ENCODE measurements around the gene VPS35L.
A peak's percentile ranks its signal among the peaks of the same experiment; 100 is the strongest.

Gene VPS35L

GRCh38 chr16:19555186-19555937, at the start of gene VPS35L:
Gene VPS35L (plus strand): TSS chr16:19555703. CDS start chr16:19555730, 27 bp downstream.
- Histone ChIP-seq H3K9me2 (replicated peaks; ENCODE audit: control insufficient read depth, low read length) (no peaks in the 10 kb centered on the region), H3F3A (ENCODE audit: control insufficient read depth, insufficient read depth) (peaks cover 20% of the 10 kb centered on the region), H3K27ac (ENCODE audit: low read depth, low read length) (peak within 1 kb of the TSS; percentile 30), H3K4me2 (ENCODE audit: low read length) (peak within 1 kb of the TSS; percentile 91), H4K20me1 (ENCODE audit: control insufficient read depth, insufficient read depth, low read depth, low read length) (peaks cover 2% of the 10 kb centered on the region; the same call in 1 of the 2 replicates), H3K36me3 (ENCODE audit: control insufficient read depth, low read length) (peaks cover 20% of the 10 kb centered on the region), H3K4me3 (ENCODE audit: low read length) (peak within 1 kb of the TSS; percentile 87), H3K4me1 (ENCODE audit: control insufficient read depth, low read length) (peaks cover 18% of the 10 kb centered on the region), H3K9me3 (ENCODE audit: control insufficient read depth, insufficient read depth, low read length) (no peaks in the 10 kb centered on the region), H3K79me2 (ENCODE audit: control insufficient read depth, low read length) (peaks cover 3% of the 10 kb centered on the region; the same call in 1 of the 2 replicates), H3K27me3 (ENCODE audit: control insufficient read depth, low read length) (no peaks in the 10 kb centered on the region)
- TF ChIP-seq, protein P1, sequence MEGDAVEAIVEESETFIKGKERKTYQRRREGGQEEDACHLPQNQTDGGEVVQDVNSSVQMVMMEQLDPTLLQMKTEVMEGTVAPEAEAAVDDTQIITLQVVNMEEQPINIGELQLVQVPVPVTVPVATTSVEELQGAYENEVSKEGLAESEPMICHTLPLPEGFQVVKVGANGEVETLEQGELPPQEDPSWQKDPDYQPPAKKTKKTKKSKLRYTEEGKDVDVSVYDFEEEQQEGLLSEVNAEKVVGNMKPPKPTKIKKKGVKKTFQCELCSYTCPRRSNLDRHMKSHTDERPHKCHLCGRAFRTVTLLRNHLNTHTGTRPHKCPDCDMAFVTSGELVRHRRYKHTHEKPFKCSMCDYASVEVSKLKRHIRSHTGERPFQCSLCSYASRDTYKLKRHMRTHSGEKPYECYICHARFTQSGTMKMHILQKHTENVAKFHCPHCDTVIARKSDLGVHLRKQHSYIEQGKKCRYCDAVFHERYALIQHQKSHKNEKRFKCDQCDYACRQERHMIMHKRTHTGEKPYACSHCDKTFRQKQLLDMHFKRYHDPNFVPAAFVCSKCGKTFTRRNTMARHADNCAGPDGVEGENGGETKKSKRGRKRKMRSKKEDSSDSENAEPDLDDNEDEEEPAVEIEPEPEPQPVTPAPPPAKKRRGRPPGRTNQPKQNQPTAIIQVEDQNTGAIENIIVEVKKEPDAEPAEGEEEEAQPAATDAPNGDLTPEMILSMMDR (IDR thresholded peaks at IDR 0.05; ENCODE audit: low read depth, low read length, poor library complexity, severe bottlenecking): peak; percentile 80
- TF ChIP-seq EZH2phosphoT487 (IDR thresholded peaks at IDR 0.05; ENCODE audit: borderline replicate concordance, low read length): no peak

GRCh38 chr16:19506965-19507364, 48.5 kb upstream of the VPS35L start:
- H3K9me3 ChIP-seq (ENCODE audit: control insufficient read depth, insufficient read depth, low read length): no peaks in the 10 kb centered on the region
- TF ChIP-seq, protein P1 (IDR thresholded peaks at IDR 0.05; ENCODE audit: low read depth, low read length, poor library complexity, severe bottlenecking): no peak
- TF ChIP-seq EZH2phosphoT487 (IDR thresholded peaks at IDR 0.05; ENCODE audit: borderline replicate concordance, low read length): no peak
- no peaks in the 10 kb centered on the region for H3K9me2 ChIP-seq (replicated peaks; ENCODE audit: control insufficient read depth, low read length)
- no peaks in the 10 kb centered on the region for H3F3A ChIP-seq (ENCODE audit: control insufficient read depth, insufficient read depth)
- no peak overlapping the region for H3K4me2 ChIP-seq (ENCODE audit: low read length)
- peaks cover 73% of the 10 kb centered on the region for H3K36me3 ChIP-seq (ENCODE audit: control insufficient read depth, low read length)
- no peaks in the 10 kb centered on the region for H3K79me2 ChIP-seq (ENCODE audit: control insufficient read depth, low read length)
- H3K27ac ChIP-seq (ENCODE audit: low read depth, low read length): no peak overlapping the region
- peaks cover 8% of the 10 kb centered on the region; the same call in 1 of the 2 replicates for H3K4me1 ChIP-seq (ENCODE audit: control insufficient read depth, low read length)
- no peak overlapping the region for H3K4me3 ChIP-seq (ENCODE audit: low read length)
- H4K20me1 ChIP-seq (ENCODE audit: control insufficient read depth, insufficient read depth, low read depth, low read length): no peaks in the 10 kb centered on the region
- H3K27me3 ChIP-seq (ENCODE audit: control insufficient read depth, low read length): no peaks in the 10 kb centered on the region

GRCh38 chr16:19507867-19508266, 47.6 kb upstream of the VPS35L start:
- peaks cover 8% of the 10 kb centered on the region; the same call in 1 of the 2 replicates for H3K4me1 ChIP-seq (ENCODE audit: control insufficient read depth, low read length)
- no peaks in the 10 kb centered on the region for H3F3A ChIP-seq (ENCODE audit: control insufficient read depth, insufficient read depth)
- no peaks in the 10 kb centered on the region for H3K9me3 ChIP-seq (ENCODE audit: control insufficient read depth, insufficient read depth, low read length)
- H3K9me2 ChIP-seq (replicated peaks; ENCODE audit: control insufficient read depth, low read length): no peaks in the 10 kb centered on the region
- H3K27ac ChIP-seq (ENCODE audit: low read depth, low read length): no peak overlapping the region
- H3K4me3 ChIP-seq (ENCODE audit: low read length): no peak overlapping the region
- H3K4me2 ChIP-seq (ENCODE audit: low read length): no peak overlapping the region
- peaks cover 72% of the 10 kb centered on the region for H3K36me3 ChIP-seq (ENCODE audit: control insufficient read depth, low read length)
- no peak for TF ChIP-seq EZH2phosphoT487 (IDR thresholded peaks at IDR 0.05; ENCODE audit: borderline replicate concordance, low read length)
- TF ChIP-seq, protein P1 (IDR thresholded peaks at IDR 0.05; ENCODE audit: low read depth, low read length, poor library complexity, severe bottlenecking): no peak
- no peaks in the 10 kb centered on the region for H3K27me3 ChIP-seq (ENCODE audit: control insufficient read depth, low read length)
- no peaks in the 10 kb centered on the region for H3K79me2 ChIP-seq (ENCODE audit: control insufficient read depth, low read length)
- H4K20me1 ChIP-seq (ENCODE audit: control insufficient read depth, insufficient read depth, low read depth, low read length): no peaks in the 10 kb centered on the region

Data from DOHH2 (cell line).